IMR-90 (cell line): ENCODE data around the gene MPPED1.

Source experiments
- CEBPB ChIP-seq: IDR thresholded peaks from 2 replicates; pipeline ENCODE4 v1.6.1; 2012; ENCODE audit warnings: low read depth, low read length, improper control_type of control experiment
- CTCF ChIP-seq: conservative IDR thresholded peaks from 2 replicates; pipeline ENCODE4 v1.5.1; 2012; ENCODE audit warnings: mild to moderate bottlenecking, low read depth, low read length, improper control_type of control experiment
- ELK1 ChIP-seq: fragments of 150-350 bp; IDR thresholded peaks from 2 replicates; pipeline ENCODE4 v1.6.1; 2016; ENCODE audit warnings: low read depth, mild to moderate bottlenecking, low read length, moderate library complexity, borderline replicate concordance
- MXI1 ChIP-seq: IDR thresholded peaks from 2 replicates; pipeline ENCODE4 v1.6.1; 2012; ENCODE audit warnings: low read depth, mild to moderate bottlenecking, low read length, moderate library complexity, borderline replicate concordance
- POLR2A ChIP-seq: IDR thresholded peaks from 2 replicates; pipeline ENCODE4 v1.6.1; 2012; ENCODE audit warnings: mild to moderate bottlenecking, low read depth, low read length
- RAD21 ChIP-seq: IDR thresholded peaks from 2 replicates; pipeline ENCODE4 v1.6.1; 2012; ENCODE audit warnings: low read length, improper control_type of control experiment
- RFX5 ChIP-seq: IDR thresholded peaks from 2 replicates; pipeline ENCODE4 v1.8.0; 2012; ENCODE audit warnings: low read depth, mild to moderate bottlenecking, low read length, moderate library complexity

GRCh38 chr22:43413826-43414225 lies 2.0 kb downstream of the MPPED1 start:
- TF ChIP-seq CTCF (no peak), MXI1 (no peak), RFX5 (no peak), POLR2A (no peak), CEBPB (no peak), ELK1 (no peak), RAD21 (no peak)
